ENCODE measurements around the gene CLSTN2. TPM values are rescaled to one million over a fixed set of nuclear protein-coding genes. Genes with fewer than 3 reads are reported as not detected.

CLSTN2 gene
- total RNA-seq, 1 donor from 2014 or later, result 12.9 TPM

DNA sequence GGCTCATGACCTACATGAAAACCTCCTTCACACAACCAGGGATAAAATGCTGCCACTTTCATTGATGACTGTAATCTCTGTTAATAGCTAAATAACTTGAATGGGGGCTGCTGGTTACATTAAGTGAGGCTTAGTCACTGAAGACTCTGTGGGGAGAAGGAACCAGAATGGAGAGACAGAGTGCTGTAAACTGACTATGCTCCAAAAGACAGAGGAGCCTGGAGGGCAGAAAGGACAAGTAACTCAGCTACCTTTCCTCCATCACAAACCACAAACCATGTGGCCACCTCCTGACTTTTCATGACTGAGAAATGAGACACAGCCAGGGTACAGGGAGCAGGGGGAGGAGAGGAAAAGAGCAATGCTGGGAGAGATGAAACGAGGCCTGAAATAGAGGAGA, 645.8 kb downstream of the CLSTN2 start:
- TF ChIP-seq, protein P1, sequence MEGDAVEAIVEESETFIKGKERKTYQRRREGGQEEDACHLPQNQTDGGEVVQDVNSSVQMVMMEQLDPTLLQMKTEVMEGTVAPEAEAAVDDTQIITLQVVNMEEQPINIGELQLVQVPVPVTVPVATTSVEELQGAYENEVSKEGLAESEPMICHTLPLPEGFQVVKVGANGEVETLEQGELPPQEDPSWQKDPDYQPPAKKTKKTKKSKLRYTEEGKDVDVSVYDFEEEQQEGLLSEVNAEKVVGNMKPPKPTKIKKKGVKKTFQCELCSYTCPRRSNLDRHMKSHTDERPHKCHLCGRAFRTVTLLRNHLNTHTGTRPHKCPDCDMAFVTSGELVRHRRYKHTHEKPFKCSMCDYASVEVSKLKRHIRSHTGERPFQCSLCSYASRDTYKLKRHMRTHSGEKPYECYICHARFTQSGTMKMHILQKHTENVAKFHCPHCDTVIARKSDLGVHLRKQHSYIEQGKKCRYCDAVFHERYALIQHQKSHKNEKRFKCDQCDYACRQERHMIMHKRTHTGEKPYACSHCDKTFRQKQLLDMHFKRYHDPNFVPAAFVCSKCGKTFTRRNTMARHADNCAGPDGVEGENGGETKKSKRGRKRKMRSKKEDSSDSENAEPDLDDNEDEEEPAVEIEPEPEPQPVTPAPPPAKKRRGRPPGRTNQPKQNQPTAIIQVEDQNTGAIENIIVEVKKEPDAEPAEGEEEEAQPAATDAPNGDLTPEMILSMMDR (conservative IDR thresholded peaks at IDR 0.05), result no peak
- no peak for DNase-seq (ENCODE audit: extremely low spot score, unreplicated experiment)
- Mint-ChIP-seq H3K36me3 (no peaks in the 10 kb centered on the region), H3K9me3 (no peaks in the 10 kb centered on the region), H3K4me3 (no peak overlapping the region), H3K4me1 (ENCODE audit: unreplicated experiment) (no peaks in the 10 kb centered on the region), H3K27me3 (no peaks in the 10 kb centered on the region), H3K27ac (no peak overlapping the region)

DNA sequence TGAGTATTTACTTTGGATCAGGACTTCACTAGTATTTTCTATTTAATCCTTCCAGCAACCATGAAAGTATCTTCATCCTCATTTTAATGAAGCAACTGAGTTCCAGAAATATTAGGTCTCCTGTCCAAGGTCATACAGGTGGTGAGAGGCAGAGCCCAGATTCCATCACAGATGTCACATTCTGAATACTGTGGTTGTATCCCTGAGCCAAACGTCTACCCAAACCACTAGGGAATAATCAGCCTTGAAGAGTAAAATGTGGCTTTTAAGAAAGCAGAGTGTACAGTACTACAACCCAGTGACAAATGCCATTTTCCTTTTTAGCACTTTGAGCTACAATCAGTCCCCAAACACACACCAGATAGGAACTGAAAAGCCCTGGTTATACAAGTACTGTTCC, 649.6 kb downstream of the CLSTN2 start:
- TF ChIP-seq, protein P1 (conservative IDR thresholded peaks at IDR 0.05), result no peak
- Mint-ChIP-seq H3K4me3 (no peak overlapping the region), H3K27me3 (no peaks in the 10 kb centered on the region), H3K36me3 (no peaks in the 10 kb centered on the region), H3K4me1 (ENCODE audit: unreplicated experiment) (no peaks in the 10 kb centered on the region), H3K9me3 (no peaks in the 10 kb centered on the region), H3K27ac (no peak overlapping the region)
- DNase-seq (ENCODE audit: extremely low spot score, unreplicated experiment), result no peak

DNA sequence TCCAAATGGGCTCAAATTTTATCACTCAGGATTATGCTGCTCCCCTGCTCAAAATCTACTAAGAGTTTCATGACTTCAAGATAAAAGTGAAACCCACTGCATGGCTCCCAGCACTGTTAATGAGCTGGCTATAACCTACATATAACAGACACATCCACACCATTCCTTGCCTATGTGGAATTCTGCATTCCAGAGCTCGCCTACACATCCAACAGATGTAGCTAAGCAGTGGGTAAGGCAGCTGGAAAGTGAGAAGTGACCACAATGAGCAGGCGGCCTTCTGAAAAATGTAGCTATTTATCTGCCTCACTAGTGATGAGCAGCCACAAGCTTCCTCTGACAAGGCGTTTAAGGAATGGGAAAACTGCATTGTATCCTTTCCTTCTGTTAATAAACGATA, 650.8 kb downstream of the CLSTN2 start:
- Mint-ChIP-seq H3K4me3 (no peak overlapping the region), H3K27ac (no peak overlapping the region), H3K9me3 (no peaks in the 10 kb centered on the region), H3K4me1 (ENCODE audit: unreplicated experiment) (no peaks in the 10 kb centered on the region), H3K27me3 (no peaks in the 10 kb centered on the region), H3K36me3 (no peaks in the 10 kb centered on the region)
- TF ChIP-seq, protein P1 (conservative IDR thresholded peaks at IDR 0.05), result no peak
- DNase-seq (ENCODE audit: extremely low spot score, unreplicated experiment), result no peak

DNA sequence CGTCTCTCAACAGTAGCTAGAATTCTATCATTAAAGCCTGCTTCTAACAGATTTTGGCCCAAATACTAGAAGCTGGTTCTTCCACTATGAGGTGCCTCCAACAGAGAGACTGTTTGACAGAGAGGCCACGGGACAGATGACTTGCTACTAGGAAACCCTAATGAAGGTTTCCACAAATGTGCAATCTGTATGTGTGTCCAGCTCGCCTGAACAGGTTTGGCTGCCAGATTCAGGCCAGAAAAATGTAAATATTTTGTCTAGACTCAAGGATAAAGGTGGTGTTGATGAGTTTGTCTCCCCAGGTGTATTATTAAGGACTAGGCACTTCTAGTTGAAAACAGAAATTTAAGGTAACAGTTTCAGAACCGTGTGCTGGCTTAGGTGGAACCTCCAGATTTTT, 651.3 kb downstream of the CLSTN2 start:
- TF ChIP-seq, protein P1 (conservative IDR thresholded peaks at IDR 0.05), result no peak
- Mint-ChIP-seq H3K4me3 (no peak overlapping the region), H3K9me3 (no peaks in the 10 kb centered on the region), H3K27me3 (no peaks in the 10 kb centered on the region), H3K36me3 (no peaks in the 10 kb centered on the region), H3K27ac (no peak overlapping the region), H3K4me1 (ENCODE audit: unreplicated experiment) (no peaks in the 10 kb centered on the region)
- DNase-seq (ENCODE audit: extremely low spot score, unreplicated experiment), result no peak

DNA sequence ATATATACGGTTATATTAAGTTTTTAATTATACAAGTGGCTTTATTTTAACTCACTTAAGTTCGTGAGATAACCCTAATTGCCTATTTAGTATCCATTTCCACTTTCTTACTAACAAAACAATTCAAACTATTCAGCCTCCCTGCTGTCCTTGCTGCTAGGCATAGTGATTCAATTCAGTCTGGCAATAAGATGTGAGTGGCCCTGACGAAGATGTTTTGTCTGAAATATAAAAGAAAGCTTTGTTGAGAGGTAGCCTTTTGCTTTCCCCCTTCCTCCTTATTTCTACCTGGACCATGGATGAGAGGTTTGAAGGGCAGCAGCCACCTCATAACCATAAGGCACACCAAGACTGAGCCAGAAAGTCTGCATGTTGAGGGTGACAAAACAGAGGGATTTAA, 653.6 kb downstream of the CLSTN2 start:
- Mint-ChIP-seq H3K4me3 (no peak overlapping the region), H3K9me3 (no peaks in the 10 kb centered on the region), H3K27me3 (peaks cover 12% of the 10 kb centered on the region), H3K27ac (no peak overlapping the region), H3K36me3 (no peaks in the 10 kb centered on the region), H3K4me1 (ENCODE audit: unreplicated experiment) (no peaks in the 10 kb centered on the region)
- DNase-seq (ENCODE audit: extremely low spot score, unreplicated experiment), result no peak
- TF ChIP-seq, protein P1 (conservative IDR thresholded peaks at IDR 0.05), result no peak

DNA sequence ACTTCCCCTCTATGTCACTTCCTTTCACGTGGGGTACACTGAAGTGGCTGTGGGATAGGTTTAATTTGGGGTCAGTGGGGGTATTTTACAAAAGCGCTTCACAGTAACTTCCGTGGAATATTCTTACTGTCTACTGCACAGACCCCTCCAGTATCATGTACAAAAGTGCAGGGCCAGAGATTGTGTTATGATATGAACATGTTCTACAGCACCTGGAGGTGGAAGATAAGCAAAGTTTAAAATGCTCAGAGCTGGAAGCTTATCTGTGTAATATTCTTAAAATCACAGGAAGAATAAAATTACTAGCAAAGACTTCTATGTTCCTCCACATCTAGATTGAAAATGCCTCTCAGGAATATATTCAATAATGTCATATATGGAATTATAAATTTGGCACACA, 658.8 kb downstream of the CLSTN2 start:
- Mint-ChIP-seq H3K36me3 (no peaks in the 10 kb centered on the region), H3K9me3 (no peaks in the 10 kb centered on the region), H3K27ac (no peak overlapping the region), H3K4me1 (ENCODE audit: unreplicated experiment) (no peaks in the 10 kb centered on the region), H3K27me3 (peaks cover 17% of the 10 kb centered on the region), H3K4me3 (no peak overlapping the region)
- DNase-seq (ENCODE audit: extremely low spot score, unreplicated experiment), result no peak
- TF ChIP-seq, protein P1 (conservative IDR thresholded peaks at IDR 0.05), result no peak
